GM18511 (cell line): Measurements from ENCODE around the gene DMXL1.

Source experiments
- ATAC-seq: cut with Tn5 transposase; IDR thresholded peaks from one replicate; pipeline ENCODE4 v1.9.1; 2021; ENCODE audit warnings: mild to moderate bottlenecking, moderate library complexity; ENCODE audit not compliant: unreplicated experiment

Gene DMXL1

DNA sequence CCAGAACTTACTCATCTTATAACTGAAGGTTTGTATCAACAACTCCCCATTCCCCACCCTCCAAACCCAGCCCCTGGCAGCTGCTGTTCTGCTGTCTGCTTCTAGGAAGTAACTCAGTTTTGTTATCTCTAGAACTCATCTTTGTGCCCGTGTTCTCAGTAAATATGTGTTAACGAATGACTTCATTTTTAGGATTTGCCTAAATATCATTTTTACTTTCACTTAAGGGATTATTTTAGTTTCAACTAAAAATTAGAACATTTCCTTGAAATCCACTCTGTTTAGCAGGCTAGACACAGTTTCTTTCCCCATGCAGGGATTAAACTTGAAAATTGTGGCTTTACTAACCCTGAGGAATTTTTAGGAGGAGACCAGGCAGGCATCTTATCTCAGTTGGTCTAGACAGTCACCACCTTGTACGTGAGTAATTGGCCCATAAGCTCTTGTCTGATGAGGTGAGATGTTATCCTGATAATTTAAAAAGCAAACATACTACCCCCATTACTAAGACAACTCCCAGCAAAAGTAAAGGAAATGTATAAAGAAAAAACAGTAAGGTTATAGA is 216.7 kb downstream of the DMXL1 start:
- peak; percentile 52 for ATAC-seq

DNA sequence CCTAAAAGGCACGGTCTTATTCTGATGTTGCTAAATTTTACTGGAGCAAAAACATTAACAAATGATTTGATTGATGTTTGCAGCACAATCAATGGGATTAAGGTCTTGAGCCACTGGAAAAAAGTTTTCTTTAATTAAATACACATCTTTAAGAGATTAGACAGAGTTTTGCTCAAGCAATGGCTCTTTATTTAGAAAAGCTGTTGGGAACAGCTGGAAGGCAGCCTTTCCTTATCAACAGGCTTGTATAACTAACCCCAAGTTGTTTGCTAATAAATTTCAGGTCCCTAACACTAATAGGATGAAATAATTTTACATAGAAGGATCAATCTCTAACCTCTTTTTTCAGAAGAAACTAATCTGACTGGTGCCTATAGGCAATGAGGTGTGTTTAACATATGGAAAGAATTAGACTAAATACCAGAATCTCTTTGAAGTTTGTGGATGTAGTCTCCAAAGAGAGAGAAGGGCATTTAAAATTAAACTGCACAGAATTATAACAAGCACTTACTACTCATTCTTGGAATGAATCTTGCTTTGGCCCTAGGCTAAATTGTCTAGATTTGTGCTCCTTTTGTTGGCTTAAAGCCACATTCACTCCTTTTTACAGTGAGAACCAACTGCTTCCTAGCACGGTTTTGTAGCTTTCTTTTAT is 217.6 kb downstream of the DMXL1 start:
- ATAC-seq = no peak

DNA sequence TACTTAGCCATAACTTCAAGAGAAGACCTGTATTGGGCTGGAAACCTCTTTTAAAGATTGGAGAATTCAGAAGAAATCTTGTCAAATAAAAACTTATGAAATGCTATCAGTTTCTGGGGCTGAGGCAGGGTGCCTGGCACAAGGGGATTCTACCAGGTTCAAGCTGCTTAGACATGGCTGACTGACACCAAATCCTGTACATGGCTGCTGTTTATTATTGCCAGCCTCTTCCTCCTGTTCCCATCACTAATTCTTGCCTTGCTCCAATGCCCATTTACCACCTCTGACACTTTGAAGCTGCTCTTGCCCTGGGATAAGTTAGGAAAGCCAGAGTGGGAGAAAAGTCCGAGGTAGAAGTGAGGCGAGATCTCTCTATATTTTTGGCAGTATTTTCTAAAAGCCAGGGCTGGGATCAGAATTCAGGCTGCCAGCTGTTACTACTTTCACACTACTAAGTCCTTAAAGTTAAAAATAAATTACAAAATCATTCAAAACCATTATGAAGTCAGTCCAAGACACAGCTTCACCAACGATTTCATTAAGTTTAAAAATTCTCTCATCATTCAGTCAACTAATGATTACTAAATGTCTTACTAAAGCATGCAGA is 218.7 kb downstream of the DMXL1 start:
- ATAC-seq = no peak

DNA sequence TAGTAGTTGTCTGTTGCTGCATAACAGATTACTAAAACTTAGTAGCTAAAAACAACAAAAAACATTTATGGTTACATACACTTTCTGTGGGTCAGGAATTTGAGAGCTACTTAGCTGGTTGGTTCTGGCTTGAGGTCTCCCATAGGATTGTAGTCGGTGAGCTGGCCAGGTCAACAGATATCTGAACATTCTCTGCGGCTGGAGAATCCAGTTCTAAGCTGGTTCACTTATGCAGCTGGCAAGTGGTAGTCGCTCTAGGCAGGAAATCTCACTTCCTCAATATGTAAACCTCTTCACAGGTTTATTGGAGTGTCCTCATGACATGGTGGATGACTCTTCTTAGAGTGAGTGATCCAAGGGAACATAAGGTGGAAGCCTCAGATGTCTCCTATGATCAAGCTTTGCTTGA is 219.3 kb downstream of the DMXL1 start:
- ATAC-seq = peak; percentile 85

DNA sequence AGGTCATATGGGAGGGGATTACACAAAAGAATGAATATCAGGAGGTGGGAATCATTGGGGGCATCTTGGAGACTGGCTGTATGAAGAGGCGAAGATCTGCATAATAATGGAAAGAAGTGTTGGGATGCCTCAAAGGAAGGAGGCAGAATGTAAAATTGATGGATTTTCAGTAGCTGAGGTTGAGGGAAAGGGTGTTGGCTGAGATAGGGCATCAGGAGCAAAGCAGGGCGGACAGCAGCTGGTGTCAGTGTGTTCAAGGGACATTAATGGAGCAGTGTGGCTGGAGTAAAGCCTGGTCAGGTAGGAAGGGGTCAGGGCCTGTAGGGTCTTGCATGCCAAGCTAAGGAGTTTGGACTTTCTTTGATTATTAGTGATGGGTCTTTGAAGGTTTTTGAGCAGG is 219.7 kb downstream of the DMXL1 start:
- ATAC-seq = no peak

DNA sequence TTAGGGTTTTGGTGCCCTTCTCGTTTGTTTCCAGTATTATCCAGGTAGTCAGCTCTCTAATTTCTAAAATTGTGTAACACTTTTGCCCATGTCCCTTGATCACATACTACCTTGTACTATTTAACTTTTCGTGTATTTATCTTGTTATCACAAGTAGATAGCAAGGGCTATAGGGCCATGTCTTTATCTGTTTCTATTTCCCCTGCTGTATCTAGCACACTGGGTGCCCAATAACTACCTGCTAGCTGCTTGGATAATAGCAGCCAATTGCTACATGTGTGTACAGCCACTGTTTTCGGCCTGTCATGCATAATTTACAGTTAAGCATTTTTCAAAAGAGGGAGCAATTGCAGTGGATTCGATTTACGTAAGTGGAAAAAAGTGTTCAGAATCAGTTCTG is 220.2 kb downstream of the DMXL1 start:
- no peak for ATAC-seq

DNA sequence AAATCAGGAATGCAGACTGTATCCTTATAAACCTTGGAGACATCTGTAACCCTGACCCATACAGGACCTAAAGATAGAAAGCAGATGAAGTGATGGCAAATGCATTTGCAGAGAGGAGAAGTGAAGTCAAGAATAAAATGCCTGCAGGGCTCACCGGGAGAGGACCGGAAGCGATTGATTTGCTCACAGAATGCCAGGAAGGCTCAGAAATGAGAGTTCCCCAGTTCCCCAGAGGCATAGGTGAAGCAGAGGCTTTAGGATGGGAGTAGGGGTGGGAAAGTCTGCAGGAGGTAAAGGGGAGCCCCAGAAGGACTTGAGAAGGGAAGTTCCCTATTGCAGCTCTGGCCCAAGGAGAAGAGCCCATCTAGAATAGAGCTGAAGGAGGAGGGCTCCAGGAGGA is 221.0 kb downstream of the DMXL1 start:
- ATAC-seq = no peak

DNA sequence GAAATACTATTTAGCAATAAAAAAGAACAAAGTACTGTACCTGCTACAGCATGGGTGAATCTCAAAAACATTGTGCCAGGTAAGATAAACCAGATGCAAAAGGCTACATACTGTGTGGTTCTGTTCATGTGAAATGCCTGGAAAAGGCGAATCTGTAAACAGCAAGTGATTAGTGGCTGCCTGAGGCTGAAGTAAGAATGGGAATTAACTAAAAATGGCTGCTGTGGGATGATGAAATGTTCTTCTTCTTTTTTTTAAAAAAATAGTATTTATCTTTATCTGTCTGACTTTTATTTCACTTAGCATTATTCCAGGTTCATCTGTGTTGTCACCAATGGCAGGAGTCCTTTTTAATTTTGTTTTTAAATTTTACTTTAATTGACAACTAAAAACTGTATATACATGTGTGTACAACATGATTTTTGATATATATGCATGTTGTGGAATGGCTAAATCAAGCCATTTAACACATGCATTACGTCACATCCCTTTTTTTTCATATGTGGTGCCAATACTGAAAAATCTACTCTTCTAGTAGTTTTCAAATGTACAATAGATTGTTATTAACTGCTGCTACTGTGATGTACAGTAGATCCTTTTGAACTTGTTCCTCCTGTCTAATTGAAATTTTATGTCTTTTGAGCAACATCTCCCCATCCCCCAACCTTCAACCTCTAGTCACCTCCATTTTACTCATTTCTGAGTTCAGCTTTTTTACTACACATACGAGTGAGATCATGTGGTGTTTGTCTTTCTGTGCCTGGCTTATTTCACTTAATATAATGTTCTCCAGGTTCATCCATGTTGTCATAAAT is 222.0 kb downstream of the DMXL1 start:
- ATAC-seq = no peak

DNA sequence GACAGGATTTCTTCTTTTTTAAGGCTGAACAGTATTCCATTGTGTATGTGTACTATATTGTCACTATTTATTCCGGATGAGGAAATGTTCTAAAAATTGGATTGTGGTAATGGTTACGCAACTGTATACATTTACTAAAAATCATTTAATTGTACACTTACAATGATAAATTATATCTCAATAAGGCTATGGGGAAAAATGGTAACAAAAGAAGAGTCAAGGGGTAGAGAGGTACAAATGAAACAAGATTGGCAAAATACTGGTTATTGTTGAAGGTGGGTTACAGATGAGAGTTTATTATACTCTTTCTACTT is 222.6 kb downstream of the DMXL1 start:
- no peak for ATAC-seq
